ENCODE data around the gene ALK.

The ALK gene

DNA sequence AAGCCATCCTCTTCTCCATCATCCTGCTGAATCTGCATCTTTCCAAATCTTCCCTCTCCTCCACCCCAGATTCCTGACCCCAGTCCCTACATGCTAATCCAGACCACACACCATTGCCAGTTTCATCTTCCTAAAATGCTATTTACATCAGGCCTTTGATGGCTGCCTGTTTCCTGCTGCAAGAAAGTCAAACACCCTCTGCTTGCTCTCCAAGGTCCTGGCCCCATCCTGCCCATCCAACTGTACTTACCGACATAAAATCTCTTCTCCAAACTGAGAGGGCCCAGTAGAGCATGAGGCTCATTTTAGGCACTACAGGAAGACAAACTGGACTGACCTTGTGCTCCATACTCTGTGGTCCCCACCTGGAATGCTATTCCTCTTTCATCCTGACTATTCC, 19.0 kb downstream of the ALK start:
- no peak for DNase-seq (ENCODE audit: low spot score)

DNA sequence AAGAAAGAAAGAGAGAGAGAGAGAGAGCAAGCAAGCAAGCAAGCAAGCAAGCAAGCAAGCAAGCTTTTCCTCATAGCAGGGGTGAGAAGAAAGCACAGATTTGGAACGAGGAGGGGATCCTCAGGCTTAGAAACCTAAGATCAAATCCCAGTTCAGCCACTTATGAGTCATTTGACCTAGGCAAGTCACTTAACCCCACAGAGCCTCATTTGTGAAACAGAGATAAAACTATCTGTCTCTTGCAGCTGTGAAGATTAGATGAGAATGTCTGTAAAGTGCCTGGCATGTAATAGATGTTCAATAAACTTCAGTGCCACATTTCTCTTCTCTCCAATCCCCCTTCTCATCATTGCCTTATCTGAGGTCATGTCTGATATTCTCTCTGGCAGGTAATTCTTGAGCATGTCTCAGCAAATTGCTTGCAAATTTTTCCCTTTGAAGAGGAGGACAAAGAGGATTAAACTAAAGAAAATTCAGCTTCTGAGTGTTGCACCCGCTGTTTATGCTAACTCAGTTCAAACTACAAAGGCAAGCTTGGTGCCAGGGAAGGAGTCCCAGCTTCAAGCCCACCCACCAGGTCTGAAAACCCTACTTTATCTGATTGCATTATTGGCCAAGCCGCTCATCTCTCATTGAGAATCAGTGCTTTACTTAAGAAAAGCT, 20.3 kb downstream of the ALK start:
- DNase-seq (ENCODE audit: low spot score) = no peak

DNA sequence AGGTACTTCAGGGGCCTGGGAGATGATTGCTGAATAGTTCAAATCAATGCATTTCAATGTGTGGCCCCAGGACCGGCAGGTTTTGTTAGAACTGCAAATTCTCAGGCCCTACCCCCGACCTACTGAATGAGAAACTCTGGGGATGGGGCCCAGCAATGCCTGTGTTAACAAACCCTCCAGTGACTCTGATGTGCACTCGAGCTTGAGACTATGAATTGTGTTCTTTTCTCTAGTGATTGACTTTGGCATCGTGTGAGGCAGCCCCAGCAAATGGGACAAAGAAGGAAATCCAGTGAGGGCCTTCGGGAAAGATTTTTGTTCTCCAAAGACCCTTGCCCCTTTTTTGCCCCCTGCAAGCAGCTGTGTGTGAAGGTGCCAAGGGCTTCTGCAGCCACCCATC, 22.4 kb downstream of the ALK start:
- no peak for DNase-seq (ENCODE audit: low spot score)

DNA sequence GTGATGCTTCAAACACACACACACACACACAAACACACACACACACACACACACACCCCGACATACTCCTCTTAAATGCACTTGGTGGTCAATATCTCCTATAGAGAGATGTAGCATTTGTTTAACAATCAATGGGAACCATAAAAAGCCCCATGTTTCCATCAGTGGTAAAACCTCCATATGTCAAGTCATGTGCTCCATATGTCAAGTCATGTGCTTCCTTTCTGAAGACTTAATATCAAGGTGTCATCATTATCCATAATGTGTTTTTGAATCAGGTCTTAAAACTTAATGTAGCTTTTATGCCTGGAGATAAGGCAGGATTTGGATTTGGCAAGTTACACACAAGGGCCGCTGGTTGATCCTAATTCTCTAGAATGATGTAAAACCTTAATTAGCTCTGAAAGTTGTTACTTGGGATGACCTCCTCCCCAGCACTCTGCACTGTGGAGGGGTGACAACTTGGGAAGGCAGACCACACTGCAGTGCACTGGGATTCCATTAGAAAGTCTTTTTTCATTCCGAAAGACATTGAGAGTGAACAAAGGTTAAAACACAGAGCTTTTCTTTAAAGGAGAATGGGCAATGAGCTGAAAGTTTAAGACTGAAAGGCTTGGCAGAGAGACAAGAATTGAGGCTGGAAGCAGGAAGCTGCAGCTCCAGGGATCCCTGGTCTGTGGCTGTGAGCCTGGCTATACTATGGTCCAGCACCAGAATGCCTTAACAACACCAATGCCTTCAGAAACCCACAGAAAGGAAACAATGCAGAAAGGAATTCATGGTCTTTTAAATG, 26.4 kb downstream of the ALK start:
- no peak for DNase-seq (ENCODE audit: low spot score)

DNA sequence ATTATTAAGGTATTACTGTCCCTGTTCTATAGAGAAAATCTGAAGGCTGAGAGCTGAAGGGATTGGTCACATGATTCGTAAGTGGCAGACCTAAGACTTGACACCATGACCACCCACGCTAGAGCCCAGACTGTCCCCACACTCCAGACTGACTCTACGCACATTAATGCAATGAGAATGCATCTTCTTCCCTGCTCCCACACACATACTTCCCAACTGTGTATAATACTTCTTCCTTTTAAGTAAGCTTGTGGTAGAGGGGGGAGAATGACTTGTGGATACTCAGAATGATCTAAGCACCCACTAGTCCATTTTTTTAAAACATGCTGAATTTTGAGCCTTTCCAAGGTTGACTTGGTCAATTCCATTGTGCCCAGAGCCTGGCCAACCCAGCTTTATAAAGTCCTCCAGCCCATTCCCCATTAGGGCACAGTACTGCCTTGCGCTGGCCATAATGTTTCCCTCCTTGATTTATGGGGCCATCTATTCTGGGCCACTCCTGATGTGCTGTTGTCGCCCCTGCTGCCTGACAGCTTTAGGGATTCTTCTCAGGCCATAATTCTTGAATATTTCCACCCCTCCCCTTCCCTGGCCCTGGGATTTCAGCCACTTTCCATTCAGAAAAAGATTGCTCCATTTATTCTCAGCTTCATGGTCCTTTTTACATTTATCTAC, 28.7 kb downstream of the ALK start:
- no peak for DNase-seq (ENCODE audit: low spot score)

DNA sequence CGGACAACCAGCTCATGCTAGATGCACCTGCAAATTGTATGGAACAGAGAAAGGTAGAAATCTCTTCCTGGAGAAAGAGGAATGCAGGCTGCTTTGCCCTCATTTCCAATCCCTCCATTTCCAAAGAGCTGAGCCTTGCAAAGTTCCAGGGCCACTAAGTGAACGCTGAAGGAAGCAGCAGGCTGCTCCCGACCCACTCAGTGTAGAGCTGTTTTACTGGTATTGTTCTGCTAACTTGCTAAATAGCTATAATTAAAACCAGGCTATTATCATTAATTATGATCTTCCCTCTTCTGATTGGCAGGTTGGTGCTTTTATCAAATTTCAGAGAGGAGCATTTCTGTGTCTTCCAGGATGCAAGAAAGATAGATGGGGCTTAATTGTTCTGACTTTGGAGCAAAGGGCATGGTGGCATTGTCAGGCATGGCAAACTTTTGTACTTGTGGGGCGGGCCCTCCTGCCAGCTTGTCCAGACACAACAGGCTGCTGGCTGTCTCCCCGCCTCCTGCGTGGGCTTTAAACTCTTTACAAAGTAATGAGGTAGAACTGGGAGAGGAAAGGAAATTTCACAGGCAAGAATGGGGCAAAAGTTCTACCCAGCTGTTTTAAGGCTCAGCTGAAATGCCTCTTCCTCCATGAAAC, 40.2 kb downstream of the ALK start:
- no peak for DNase-seq (ENCODE audit: low spot score)

DNA sequence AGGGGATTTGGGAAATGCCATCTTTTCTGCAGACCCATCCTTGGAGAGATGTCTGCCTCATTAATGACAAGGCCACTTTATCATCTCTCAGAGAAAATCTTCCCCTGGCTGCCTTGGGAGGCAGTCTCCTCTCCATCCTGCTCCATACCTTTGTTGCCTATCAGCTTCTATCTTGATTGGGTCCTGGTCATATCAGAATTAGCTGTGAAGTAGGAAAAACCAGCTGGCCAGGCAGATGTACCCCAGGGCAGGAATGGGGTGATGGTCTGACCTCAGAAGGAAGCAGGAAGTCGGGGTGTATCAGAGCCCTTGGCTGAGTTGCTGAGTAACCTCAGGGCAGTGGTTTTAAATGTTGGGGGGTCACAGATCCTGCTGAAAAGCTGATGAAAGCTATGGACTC, 41.3 kb downstream of the ALK start:
- DNase-seq (ENCODE audit: low spot score) = no peak

DNA sequence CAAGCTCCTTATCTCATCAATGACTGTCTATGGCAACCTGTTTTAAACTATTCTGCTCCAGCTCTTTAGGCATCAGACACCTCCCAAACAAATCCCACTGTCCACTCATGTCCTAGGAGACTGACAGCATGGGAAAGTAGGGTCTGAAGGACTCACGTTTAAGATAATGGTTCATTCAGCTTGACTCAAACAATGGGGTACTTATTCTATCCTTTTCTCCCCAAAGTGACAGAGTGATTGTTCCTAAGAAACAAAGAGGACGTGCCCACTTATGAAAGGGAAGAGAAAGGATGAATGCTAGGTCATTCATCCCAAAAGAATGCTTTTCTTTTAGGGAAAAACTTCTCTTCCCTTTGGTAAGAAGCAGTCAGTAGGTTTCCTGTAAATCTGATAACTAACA, 41.9 kb downstream of the ALK start:
- no peak for DNase-seq (ENCODE audit: low spot score)

DNA sequence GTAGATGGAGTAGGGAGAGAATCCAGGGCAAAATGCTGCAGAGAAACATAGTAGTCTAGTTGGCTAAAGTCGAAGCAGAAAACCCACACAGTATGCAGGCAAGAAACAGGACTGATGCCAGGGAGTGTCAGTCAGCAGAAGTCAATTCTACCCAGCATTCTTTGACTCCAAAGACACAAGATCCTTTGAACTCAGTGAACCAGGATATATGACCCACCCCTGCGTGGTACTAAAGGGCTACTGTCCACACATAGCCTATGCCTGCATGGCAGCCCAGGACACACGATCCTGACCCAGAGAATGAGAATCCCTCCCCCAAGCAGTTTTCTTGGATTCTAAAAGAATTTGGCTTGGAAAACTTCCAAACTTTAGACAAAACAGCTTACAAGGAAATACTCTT, 42.5 kb downstream of the ALK start:
- peak; percentile 83 for DNase-seq (ENCODE audit: low spot score)

DNA sequence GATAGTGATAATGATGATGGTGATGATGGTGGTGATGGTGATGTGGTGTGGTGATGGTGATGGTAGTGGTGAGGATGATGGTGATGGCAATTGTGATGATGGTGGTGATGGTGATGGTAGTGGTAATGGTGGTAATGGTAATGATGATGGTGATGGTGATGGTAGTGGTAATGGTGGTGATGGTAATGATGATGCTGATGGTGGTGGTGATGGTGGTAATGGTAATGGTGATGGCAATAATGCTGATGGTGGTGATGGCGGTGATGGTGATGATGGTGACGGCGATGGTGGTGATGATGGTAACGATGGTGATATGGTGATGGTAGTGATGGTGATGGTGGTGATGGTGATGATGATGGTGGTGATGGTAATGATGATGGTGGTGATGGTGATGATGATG, 45.0 kb downstream of the ALK start:
- no peak for DNase-seq (ENCODE audit: low spot score)

DNA sequence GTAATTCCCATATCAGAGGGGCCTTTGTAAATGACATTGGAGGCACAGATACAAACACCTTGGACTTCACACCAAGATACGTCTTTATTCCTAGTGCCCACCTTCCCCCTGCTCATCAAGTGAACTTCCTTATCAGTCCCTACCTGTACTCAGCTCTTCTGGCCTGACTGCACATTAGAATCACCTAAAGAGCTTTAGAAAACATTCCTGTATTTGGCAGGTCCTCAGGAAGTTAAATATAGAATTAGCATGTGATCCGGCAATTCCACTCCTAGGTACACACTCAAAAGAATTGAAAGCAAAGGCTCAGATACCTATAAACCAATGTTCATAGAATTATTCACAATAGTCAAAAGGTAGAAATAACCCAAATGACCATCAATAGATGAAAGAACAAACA, 46.6 kb downstream of the ALK start:
- no peak for DNase-seq (ENCODE audit: low spot score)

DNA sequence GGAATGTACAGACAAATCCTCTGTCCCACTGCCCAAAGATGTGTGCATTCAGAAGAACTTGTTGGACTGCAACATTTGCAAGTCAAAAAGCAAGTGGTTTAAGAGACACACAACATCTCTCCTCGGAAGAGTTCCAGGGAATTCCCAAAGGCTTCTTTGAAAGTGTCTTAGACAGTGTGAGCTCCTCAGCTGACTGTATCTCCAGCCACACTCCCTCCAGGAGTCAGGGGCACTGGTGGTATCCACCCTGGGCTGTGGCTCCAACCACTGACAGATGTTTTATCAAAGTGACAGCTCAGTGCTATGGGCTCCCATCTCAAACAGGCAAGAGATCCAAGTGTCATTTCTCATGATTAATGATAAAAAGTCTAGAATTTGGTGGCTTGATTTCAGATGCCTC, 48.5 kb downstream of the ALK start:
- DNase-seq (ENCODE audit: low spot score) = no peak

DNA sequence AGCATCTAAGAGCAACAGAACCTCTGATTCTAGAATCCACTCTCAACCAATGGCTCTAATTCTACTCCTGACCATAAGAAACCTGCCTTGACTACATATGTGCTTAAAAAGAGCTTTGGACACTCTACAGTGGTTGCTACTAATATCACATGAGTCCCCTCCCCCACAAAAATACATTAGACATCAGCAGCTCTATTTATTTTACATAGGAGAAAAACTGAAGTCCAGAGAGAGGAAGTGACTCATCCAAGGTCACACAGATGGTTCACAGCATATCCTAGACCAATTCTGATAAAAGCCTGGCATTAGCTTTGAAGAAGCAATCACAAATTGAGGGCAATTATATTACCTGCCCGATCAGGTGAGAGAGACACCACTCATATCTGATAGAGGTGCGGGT, 49.8 kb downstream of the ALK start:
- peak; percentile 35 for DNase-seq (ENCODE audit: low spot score)

DNA sequence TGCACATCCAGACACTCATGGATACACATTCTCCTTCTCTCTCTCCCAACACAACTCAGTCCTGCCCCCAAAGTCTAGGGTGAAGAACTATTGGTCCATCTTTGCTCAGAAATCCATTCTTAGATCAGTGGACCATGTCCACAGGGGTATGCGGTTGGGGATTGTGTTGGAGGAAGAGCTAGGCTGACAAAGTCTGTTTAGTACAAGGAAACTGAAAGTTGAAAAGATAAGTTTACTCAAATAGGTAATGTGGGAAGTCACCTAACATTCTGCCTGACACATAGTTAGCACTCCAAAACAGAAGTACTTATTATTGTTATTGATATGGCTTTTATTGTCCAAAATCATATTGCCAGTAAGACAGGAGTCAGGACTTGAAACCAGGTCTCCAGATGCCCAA, 55.9 kb downstream of the ALK start:
- no peak for DNase-seq (ENCODE audit: low spot score)

DNA sequence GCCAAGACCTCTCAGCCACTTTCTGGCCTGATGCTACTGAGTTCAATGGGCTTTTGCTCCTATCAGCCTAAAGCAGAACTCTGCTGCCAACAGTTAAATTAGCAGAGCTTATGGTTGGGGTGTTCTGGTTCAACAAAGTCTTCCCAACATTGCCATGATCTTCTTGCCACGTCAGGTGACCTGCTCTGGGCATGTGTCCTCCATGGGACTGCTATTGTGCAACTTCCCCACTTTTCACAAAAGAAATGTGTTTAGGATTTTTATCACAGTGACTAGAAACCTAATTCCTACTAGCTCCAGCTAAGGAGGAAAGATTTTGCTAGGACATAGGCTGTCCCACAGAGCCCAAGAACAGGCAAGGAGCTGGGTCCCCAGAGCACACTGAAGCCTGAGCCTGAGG, 56.4 kb downstream of the ALK start:
- DNase-seq (ENCODE audit: low spot score) = no peak

DNA sequence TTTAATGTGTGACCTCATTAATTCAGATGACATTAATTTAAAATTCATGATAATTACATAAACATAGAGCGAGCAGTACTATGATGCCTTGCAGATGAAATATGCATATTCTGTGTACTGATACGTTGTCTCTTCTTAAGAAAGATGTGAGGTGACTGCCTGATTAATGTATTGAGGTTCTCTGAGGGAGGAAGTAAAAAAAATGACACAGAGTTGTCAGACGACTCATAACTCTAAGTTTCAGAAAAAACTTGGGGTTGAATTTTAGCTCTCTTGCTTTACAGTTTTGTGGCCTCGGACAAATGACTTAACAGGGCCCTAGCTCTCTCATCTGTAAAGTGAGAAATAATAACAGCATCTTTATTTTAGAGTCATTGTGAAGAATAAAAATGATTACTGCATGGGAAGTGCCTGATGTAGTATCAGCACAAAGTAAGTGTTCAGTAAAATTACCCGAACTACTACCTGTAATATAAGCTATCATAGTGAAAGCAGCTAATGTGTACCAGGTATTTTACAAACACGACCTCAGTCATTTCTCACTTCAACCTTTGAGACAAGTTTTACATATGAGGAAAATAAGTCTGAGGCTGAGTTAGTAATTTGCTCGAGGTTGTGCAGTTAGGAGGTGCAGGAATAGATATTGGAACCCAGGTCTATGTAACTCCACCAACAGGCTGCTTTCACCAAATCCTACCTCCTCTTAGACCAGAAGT, 65.3 kb downstream of the ALK start:
- DNase-seq (ENCODE audit: low spot score) = no peak

DNA sequence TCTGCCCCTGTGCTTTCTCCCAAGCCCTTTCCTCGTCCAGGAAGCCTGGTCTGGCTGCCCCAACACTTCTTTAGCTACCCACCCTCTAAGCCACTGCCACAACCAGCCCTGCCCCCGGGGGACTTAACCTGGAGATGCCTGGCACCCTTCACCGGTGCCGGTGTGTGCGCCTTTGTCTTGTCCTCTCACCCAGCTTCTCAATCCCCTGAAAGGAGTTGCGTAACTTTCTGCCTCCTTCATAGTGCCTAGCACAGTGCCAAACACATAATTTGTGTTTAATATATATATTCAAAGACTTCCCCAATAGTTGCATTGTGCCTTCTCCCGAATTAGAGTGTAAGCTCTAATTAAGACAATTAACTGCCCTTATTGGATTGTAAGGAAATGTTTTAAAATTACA, 70.6 kb downstream of the ALK start:
- DNase-seq (ENCODE audit: low spot score) = no peak

DNA sequence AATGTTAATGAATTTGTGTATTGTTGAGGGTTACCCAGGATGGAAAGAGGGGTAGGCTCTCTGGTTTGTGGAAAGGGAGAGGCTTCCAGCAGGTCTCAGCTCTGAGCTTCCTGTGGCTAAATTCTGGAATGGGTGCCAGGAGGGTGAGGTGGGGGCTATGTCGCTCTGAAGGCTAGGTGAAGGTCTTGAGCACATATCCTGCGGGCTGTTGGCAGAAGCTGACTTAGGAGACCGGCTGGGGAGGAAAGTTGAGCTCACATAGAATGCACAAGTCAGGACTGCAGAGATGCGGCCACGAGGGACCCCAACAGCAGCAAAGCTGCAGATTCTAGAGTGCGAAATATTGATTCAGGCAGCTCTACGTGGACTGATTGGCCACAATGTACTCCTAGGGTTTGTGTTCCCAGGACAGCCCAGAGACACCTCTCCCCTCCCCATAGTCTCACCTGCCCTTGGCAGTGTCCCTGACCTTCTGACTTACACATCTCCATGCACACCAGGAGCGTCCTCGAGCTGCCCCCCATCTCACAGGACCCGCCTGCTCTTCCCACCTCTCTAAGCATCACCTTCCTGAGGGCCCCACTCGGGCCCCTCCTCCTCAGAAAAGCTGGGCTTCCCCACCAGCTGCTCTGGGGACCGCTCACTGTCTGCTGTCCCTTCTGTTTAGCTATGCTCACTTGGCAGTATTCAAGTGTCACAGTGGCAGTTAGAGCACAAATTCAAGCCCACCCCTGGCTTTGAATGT, 72.6 kb downstream of the ALK start:
- DNase-seq (ENCODE audit: low spot score) = no peak

DNA sequence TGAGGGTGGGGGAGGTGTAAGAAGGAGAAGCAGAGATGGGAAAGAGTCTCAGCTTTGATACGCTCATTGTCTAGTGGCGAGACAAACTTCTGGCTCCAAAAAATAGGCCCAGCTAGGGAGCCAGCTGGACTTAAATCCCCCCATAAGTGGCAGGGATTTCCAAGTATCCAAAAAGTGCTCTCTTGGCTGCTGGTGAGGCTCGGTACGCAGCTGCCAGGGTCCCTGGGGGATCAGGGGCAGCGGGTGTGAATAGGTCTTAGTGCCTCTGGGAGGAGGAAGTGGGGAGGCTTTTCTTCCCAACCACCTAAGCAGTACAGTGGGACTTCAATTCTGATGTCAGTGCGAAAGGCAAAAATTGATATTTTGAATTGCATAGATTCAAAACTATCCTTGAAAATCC, 73.5 kb downstream of the ALK start:
- DNase-seq (ENCODE audit: low spot score) = no peak

DNA sequence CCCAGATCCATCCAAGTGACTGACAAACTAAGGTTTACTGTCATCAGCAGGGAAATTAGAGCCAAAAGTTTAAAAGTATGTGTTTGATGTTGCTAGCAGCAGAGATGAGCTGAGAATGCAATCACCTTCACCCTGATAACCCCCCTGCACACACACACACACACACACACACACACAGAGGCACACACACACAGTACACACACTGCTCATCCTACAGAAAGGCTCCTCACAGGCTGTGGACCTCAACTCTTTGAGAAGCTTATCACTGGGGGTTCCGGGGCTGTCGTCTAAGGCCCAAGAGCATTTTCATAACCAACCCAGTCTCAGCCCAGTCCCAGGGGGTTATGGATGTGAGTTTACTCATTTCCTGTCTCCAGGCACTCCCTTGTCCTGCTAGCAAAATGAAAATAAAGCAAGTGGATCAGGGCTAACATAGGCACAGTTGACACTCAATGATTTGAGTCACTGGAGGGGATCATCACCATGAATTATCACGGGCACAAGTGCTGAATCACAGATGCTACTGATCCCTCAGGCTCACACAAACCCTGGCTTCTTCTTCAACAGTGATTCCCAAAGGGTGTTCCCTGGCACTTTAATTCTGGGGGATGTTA, 76.6 kb downstream of the ALK start:
- no peak for DNase-seq (ENCODE audit: low spot score)

DNA sequence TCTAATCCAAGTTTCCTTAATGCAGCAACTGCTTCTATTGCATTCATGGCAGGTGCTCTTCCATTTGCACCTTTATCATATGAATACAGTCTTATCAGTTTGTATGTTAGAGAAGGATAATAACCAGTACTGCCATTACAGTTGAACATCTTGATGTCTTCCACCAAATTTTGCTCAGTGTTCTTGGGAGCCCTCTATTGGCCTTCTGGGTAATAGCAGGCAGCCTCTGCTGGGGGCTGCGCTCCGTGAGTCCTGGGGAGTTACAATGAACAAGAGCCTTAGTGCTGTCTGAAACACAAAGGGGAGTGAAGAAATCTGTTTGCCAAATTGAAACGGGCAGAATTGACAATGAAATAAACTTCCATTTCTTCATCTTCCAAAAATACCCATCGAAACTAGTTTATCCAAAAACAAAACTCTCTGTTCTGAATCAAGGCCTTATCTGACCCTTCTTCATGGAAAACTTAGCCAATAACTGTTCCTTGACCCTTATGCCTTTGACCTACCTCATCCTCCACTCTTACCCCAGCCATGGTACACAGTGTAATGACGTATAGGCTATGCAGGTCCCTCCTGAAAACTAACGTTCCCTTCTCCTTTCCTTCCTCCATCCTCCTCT, 79.9 kb downstream of the ALK start:
- peak; percentile 35 for DNase-seq (ENCODE audit: low spot score)
